Activated gamma-delta T cell treated with anti-CD3 and anti-CD28 coated beads, Interleukin-2, amount 50 U/mL, for 16 hours (primary cell): Measurements from ENCODE around the gene MAP3K10.
"Not testable (repeated sequence)": the region's sequence is repeated elsewhere in the genome, so short reads cannot be mapped to it uniquely, and the experiment has no call there.

Source experiments
- DNase-seq: peaks from one replicate; pipeline ENCODE4 v3.0.0-alpha.2; 2020; ENCODE audit warnings: low read depth

MAP3K10 gene

DNA sequence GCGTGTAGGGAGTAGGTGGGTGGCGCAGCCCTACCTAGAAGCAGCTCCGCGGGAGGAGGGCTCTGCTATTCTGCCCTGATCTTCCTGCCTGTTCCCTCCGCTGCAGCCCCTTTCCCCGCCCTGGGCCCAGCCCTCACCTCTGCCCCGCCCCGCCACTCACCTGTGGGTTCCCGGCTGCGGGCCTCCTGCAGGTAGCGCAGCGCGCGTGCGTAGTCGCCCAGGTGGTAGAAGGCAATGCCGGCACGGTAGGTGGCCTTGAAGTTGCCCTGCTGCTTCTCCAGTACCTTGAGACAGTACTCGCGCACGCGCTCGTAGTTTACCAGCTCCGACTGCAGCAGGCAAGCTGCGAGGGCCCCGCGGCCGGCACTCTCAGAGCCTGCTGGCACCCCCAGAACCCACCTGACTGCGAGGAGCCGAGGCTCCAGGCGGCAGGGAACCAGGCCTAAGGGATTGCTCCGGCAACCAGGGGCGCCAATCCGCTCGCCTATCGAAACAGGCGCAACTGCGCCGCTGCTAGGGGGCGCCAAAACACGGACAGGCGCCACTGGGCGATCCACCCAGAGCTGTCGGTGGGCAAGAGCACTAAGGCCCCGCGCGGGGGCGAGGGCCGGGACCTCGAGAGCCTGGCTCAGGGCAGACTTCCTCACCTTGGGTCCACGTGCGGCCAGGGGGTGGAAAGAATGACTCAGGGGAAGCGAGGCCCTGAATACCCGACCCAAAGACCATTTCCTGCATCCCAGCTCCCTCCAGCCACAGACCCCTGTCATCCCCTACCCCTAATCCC, 26.0 kb downstream of the MAP3K10 start:
- DNase-seq: no peak

DNA sequence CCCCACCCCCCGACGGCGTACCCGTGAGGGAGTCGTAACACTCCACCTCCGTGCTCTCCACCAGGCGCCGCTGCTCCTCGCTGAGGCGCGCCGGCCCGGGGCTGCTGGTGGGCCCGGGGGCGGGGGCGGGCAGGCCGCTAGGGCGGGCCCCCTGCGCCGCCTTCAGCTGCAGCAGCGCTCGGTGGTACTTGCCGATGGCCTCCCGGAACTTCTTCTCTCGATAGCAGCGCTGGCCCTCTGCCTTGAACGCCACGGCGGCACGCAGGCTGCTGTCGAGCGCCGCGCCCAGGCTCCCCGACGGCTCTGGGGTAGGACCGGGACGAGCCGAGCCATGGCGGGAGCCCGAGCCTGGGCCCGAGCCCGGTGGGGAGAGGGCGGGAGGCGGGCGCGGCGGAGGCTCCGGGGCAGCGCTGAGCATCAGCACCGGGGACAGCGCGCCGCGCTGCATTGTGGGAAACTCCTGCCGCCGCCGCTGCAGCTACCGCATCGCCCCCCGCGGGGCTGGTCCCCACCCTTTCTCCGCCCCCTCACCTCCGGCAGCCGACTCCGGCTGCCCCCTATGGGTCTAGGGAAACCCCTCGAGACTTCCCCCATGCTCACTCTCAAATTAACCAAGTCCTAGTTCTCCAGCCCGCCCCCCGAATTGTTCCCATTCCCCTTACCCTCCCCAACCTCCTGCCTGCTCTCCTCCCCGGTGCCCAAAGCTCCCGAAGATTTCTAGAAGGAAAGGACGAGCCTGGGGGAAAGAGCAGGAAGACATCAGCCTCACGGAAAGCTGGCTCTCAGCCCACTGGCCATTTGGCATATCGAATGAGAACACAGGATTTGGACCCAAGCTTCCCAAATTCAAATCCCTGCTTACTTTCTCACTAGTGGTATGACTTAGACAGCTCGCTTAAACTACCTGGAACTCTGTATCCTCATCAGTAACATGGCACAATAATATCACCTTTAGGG, 27.0 kb downstream of the MAP3K10 start, which contains the start of gene TTC9B:
Gene TTC9B, minus strand, starts transcription at position 451 of the 957 bp plus-strand sequence. Its CDS starts 3 bp downstream, at position 448.
- peak; percentile 43 for DNase-seq

DNA sequence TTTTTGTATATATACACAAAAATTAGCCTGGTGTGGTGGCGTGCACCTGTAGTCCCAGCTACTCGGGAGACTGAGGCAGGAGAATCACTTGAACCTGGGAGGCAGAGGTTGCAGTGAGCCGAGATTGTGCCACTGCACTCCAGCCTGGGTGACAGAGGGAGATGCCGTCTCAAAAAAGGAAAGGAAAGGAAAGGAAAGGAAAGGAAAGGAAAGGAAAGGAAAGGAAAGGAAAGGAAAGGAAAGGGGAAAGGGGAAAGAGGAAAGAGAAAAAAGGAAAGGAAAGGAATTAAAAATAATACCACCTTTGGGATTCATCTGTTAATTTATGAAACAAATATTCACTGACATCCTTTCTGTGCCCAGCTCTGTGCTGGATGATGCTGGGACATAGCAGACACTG, 27.8 kb downstream of the MAP3K10 start:
- not testable (repeated sequence) for DNase-seq

DNA sequence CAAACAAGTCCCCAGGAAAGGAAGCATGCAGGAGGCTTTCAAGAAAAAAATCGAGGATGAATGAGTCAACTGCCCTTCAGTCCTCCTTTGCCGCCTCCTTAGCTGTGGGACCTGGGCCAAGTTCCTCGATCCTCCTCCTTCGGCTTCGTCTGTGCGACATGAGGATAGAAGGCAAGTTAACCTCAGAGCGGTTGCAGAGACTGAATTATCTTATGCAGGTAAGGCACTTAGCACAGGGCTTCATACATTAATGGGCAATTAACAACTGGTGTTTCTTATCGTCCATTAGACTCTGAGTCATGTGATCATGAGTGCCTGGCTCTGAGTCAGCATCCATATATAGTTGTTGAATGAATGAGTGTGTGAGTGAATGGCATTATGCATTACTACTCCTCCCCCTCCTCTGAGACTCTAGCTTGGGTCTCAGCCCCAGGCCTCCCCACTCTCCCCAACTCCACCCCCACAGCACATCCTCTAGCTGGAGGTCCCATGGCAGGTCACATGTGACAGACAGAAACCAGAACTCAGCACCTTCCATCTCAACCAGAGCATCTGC, 28.6 kb downstream of the MAP3K10 start:
- DNase-seq: no peak

DNA sequence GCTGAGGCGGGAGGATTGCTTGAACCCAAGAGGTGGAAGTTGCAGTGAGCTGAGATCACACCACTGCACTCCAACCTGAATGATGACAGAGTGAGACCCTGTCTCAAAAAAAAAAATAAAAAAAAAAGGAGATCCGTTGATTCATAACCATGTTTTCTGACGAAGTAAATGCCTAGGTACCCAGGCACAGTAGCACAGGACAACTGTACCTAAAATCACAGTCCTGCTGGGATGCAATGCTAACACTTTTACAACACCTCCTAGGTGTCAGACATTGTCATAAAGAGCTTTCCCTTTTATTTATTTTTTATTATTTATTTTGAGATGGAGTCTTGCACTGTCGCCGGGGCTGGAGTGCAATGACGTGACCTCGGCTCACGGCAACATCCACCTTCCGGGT, 29.4 kb downstream of the MAP3K10 start:
- DNase-seq: no peak

DNA sequence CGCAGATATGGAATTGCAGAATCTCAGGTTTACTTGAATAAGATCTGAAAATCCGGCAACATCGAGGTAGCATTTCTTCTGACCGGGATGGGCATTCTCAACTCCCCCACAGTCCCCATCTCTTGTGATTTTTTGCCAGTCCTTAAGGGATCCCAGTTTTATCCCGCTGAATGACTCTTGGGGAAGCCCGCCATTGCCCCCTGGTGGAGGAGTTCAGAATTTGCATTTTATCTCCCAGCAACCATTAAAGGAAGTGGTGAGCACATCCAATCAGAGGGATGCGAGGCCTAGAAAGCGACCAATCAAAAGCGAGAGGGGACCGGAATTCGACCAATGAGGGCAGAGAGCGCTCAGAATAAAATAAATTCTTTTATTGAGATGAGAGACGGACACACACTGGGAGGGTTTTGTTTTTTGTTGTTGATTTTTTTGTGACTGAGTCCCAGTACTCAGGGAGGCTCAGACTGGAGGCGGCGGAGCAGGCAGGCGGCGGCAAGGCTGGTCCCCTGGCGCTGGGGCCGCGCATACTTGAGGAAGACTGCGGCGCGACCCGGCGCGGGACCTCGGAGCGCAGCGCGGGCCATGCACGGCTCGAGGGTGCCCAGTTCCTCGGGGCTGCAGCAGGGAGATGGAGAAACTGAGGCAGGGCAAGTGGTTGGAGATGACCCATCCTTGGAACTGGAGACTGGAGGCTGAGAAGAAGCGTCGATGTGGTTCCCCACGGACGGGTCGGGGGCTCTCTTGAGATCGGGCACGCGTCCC, 30.8 kb downstream of the MAP3K10 start:
- peak; percentile 61 for DNase-seq

DNA sequence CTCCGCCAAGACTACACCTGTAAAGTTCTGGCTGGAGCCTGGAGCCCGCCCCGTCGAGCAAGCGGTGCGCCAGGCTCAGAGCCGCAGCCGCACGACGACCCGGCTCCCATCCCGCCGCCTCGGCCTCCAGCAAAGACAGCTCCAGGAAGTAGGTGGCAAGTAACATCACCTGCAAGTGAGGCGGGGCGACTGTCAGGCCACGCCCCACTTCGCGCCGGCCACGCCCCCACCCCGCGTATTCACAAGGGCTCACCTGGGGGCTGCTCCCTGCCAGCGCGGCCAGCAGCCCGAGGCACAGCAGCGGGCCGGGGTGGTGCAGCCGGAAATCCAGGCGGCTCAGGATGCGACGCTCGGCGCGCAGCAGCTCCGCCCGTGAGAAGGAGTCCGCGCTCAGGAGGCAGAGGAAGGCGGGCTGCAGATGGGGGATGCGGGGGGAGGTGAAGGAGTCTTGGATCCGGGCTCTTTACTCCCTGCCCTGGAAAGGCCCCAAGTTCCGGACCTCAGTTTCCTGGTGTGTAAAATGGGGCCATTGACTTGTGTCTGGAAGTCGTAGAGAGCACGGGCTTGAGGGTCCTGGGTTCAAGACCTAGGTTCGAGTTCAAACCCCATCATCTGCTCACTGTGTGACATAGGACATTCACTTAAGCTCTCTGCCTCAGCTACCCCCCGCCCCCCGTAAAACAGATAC, 32.1 kb downstream of the MAP3K10 start:
- no peak for DNase-seq

DNA sequence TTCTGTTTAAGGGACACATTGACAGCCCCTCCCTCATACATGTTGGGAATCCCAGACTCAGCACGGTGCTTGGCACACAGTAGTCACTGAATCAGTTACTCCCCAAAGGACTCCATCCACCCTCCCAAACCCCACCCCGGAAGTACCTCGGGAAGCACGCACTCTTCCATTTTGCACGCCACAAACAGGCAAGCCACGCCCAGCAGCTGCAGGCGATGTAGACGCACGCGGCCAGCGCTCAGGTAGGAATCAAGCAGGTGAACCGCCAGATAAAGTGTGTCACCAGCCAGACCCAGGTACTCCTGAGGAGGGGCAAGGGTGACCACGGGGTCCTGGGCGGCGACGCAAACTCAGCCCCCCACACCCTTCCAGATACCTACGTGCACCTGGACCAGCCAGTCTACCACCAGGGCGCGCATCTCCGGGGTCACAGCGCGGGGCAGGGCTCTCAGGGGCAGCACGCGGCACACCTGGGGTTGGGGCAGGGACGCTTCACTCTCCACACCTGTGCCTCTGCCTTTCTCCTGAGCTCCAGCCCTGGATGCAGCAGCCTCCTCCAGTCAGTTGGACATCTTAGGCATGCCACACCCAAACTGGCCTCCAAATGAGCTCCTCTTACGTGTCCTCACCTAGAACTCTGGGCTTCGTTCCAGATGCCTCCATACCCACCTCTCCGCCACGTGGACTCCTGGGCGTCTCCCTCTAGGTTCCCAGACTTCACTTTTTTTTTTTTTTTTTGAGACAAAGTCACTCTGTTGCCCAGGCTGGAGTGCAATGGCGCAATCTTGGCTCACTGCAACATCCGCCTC, 33.3 kb downstream of the MAP3K10 start:
- DNase-seq: no peak

DNA sequence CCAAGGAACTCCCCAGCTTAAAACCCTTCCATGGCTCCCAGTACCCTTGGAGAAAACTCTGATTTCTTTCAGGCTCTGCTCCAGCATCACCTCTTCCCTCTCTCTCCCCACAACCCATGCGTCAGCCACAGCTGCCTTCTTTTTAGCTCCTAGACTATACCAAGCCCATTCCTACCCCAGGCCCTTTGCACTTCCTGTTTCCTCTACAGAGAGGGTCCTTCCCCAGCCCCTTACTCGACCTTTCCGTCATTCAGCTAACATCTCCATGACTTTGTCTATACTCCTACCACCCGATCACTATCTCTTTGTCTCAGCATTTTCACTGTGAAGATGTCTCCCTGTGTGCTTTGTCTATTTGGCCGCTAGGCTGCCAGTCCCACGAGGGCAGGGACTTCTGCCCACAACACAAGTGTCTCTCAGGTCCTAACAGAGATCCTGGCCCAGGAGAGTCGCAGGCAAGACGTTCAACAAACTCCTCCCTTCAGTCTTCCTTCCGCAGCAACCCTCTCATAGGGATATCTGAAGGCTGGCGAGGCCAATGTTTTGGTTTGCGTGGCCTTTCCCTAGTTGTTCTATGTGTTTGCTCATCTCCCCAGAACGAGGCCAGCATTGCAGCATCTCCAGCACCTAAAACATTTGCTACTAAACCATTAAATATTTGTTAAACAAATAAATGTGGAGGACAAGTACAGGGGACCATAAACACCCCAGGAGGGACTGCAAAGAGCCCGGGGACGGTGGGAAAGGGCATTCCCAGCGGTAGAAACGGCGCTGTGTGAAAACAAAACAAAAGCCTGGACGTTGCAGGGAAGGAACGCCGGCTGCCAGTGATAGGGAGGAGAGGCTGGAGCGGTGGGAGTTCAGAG, 34.4 kb downstream of the MAP3K10 start:
- no peak for DNase-seq

DNA sequence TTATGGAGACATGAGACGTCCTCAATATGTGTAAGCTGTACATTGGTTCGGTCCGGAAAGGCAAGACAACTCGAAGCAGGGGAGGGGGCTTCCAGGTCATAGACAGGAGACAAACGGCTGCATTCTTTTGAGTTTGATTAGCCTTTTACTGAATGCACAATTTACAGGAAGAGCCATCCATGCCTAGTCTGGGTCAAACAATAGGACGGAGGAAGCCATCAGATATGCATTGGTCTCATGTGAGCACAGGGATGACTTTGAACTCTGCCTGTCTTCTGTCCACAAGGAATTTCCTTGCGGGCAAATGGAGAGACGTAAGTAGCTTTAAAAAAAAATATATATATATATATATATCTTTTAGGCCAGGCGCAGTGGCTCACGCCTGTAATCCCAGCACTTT, 37.1 kb downstream of the MAP3K10 start:
- DNase-seq: no peak

DNA sequence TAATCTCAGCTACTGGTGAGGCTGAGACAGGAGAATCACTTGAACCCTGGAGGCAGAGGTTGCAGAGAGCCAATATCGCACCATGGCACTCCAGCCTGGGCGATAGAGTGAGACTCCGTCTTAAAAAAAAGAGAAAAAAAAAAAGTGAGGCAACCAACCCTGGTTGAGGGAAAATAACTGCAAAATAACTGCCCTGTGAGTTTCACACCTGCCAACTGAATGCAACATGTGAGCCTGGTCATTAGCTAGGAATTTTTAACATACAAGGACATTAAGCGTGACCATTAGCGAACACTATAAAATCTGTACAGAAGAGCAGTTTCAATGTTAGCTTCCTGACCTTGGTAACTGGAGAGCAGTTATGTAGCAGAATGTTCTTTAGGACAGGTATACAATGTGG, 37.6 kb downstream of the MAP3K10 start:
- no peak for DNase-seq

DNA sequence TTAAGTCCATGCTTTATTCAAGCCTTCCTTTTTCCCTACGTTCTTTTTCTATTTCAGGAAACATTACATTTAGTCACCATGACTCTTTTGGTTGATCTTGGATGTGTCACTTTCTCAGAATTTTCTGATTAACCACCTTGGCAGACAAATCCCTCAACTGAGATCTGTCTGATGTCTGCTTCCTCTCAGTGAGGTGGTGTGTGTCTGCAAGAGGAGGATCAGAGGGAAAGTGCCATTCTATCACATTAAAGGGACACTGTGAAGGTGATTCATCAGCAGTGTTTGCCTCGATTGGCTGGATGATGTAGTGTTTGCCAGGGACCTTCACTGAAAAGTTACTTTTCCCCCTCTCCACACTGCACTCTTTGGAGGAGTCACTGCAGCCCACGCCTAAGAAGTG, 38.3 kb downstream of the MAP3K10 start:
- no peak for DNase-seq

DNA sequence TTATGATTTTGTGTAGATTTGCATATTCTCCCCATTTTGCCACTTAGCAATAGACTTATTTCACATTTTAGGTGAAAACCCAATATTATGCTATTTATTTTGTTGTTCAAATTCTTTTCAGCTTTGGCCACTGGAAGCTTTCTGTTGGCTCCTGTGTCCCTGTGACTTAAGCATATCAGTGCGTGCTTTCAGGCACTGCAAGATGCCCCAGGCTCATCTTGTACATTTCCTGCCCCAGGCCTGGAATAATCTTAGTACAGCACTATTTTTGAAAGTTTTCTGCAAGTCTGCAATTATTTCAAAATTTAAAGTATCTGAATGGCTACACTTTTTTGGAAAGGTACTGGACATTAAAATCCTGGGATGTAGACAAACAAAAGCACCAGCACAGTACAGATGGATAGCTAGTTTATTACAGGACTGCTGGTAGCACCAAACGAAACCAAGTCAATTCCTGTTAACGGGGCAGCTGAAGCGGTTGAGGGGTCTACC, 38.7 kb downstream of the MAP3K10 start:
- no peak for DNase-seq

DNA sequence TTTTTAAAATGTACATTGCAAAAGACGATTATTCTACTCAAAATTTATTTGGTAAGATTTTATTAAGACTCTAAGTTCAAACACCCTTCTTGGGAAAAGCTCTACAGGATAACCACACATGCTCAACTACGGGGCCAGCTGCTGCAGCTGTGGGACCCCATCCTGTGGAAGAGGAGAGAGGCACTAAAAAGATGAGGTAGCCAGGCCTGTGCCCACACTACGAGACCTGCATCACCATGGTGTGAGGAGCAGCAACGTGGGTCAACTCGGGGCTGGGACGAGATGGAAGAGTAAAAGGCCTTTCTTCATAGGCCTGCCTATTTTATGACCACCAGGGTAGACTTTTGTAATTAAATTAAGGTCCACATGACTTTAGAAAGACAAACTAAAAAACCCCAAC, 39.8 kb downstream of the MAP3K10 start:
- DNase-seq: no peak

DNA sequence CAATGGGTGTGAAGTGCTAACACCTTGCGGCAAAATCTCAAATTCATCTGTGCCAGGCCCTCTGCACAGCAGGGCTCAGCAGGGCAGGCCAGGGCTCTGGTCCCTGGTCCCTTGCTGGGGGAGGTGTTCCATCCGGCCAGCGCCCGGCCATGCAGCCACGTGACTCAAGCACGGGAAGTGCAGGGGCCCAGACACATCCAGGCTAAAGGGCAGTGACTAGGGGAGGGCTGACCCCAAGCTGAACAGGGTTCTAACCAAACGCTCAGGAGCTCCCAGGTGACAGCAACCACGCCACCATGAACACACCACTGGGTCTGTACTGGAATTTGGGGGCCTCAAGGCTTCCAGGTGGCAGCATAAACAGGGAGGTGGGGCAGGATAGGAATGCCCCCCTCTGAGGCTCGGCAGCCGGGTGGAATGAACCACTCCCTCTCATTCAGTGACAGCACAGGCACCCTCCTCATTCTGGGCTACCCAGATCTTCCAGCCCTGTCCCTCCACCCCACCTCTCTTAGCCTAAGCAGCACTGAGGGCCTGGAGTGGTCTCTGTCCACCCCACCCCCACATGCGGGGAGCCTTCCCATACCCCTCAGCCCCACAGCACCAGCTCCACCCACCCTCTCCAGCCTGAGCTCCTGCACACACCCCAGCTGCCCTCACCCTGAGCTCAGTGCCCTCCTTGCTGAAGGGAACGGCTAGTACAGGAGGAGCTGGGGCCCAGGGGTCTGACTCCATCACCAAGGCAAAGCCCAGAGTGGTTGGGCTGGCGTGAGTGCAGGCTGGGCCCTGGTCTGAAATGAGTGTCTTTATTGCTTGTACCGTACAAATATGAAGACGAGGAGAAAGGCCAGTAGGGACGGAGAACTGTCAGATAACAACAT, 40.6 kb downstream of the MAP3K10 start:
- DNase-seq: no peak

DNA sequence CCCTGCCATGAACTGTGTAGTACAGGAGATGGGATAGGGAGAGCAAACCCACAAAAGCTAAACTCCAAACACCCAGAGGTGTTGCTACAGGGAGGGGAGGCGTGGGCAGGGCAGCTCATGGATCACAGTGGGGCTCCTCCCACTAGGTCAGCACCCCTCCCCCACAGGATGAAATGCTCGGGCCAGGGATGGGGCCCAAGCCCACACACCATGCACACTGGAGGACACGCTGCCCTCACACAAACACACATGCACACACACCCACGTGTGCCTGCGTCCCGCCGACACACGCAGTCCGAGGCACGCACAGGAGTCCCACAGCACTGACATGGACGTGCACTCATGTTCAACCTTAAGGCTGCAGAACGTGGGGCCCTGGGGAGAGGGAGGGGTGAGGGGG, 41.3 kb downstream of the MAP3K10 start:
- no peak for DNase-seq

DNA sequence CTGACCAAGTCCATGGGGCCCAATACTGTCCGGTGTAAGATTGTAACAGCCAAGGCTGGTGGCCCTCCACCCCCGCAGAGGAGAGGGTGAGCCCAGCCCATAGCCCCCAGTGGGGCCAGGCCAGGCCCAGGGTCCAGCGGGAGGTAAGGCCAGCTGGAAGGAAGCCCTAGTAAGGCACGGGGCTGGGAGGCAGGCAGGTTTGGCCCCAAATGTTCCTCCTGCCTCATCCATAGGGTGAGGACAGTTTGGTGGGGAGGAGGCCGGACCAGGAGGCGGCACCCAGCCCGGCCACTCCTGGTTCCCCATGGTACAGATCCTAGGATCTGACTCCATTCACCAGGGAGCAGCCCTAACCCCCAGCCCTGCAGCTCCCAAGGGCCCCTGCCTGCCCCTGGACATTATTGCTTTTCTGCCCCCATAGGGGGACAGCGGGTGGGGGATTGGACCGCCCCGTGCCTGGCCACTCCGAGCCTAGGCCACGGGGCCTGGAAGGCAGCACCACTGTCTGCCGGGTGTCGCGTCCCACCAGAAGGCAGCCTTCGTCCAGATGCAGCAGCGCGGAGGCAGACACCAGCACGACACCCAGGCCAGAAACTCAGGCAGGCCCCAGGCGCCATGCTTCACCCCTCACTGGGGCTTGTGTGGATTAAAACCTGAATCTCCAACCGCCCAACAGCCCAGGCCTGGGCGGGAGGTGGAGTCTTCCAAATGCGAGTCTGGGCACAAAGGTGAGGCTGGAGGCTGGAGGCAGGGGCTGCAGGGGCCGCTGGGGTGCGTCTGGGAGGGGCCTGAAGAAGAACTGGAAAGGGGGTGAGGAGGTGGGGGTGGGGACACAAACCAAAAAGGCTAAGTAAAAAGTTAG, 42.0 kb downstream of the MAP3K10 start:
- DNase-seq: no peak
